ENCODE results near the gene PKNOX2. TPM values are rescaled to one million over a fixed set of nuclear protein-coding genes. Genes with fewer than 3 reads are reported as not detected.

PKNOX2 gene
- total RNA-seq, 2 experiments from 2014 or later = not detected

DNA sequence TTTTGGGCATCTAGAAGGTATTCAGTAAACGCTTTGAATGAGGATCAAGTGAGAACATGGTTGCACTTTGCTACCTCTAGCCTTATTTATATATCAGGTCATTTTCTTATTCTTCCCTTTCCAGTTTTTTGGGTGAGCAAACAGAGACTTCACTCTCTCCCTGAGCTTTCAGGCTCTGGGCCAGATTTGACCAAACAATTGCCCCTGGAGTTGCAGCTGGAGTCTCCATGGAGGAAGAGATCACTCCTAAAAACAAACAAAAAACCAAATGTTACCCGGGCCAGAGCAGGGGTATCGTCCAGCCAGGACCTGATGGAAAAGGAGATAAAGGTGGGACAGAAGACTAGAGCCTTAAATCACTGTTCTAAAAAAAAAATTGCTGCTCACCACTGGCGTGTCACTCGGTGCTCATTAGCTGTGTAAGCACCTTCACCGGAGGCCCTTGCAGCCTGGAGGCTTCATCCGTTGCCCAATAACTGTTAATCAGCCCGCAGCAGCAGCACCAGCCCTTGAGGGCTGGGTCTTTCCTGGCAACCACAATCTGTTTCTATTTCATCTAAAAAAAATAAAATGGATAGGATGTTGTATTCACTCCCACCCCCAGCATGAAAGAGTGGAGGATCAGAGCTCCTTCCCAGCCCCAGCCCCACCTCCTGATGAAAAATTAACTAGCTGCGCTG lies 125.0 kb downstream of the PKNOX2 start:
- no TSS peak for BruUV-seq (replicated peaks)
- Histone ChIP-seq H3K4me3 (ENCODE audit: low read depth, low read length, poor library complexity, severe bottlenecking) (no peak overlapping the region), H4K20me1 (ENCODE audit: insufficient read depth, low read length) (no peaks in the 10 kb centered on the region), H3K27ac (ENCODE audit: low read depth, low read length, poor library complexity, severe bottlenecking) (no peak overlapping the region), H3K36me3 (ENCODE audit: insufficient read depth, low read length) (no peaks in the 10 kb centered on the region), H2AFZ (ENCODE audit: low read length) (no peak overlapping the region), H3K4me2 (ENCODE audit: low read length) (no peak overlapping the region), H3K9me3 (ENCODE audit: low read length) (no peaks in the 10 kb centered on the region), H3K4me1 (ENCODE audit: insufficient read depth, low read length, poor library complexity, severe bottlenecking) (no peaks in the 10 kb centered on the region), H3K9me2 (ENCODE audit: insufficient read depth, low read length) (no peaks in the 10 kb centered on the region), H3K79me2 (ENCODE audit: insufficient read depth, low read depth, low read length) (no peaks in the 10 kb centered on the region)
- TF ChIP-seq, protein P1, sequence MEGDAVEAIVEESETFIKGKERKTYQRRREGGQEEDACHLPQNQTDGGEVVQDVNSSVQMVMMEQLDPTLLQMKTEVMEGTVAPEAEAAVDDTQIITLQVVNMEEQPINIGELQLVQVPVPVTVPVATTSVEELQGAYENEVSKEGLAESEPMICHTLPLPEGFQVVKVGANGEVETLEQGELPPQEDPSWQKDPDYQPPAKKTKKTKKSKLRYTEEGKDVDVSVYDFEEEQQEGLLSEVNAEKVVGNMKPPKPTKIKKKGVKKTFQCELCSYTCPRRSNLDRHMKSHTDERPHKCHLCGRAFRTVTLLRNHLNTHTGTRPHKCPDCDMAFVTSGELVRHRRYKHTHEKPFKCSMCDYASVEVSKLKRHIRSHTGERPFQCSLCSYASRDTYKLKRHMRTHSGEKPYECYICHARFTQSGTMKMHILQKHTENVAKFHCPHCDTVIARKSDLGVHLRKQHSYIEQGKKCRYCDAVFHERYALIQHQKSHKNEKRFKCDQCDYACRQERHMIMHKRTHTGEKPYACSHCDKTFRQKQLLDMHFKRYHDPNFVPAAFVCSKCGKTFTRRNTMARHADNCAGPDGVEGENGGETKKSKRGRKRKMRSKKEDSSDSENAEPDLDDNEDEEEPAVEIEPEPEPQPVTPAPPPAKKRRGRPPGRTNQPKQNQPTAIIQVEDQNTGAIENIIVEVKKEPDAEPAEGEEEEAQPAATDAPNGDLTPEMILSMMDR (conservative IDR thresholded peaks at IDR 0.05; ENCODE audit: low read length) = no peak
- TF ChIP-seq EZH2phosphoT487 (IDR thresholded peaks at IDR 0.05; ENCODE audit: borderline replicate concordance, low read depth, low read length) = no peak
- POLR2A ChIA-PET = no interaction called here
- intact Hi-C loops (cut with micrococcal nuclease; ENCODE audit: unreplicated experiment) = no loop called here
- CTCF ChIA-PET (ENCODE audit: unreplicated experiment) = no interaction called here
- no peak for DNase-seq (ENCODE audit: low spot score)

DNA sequence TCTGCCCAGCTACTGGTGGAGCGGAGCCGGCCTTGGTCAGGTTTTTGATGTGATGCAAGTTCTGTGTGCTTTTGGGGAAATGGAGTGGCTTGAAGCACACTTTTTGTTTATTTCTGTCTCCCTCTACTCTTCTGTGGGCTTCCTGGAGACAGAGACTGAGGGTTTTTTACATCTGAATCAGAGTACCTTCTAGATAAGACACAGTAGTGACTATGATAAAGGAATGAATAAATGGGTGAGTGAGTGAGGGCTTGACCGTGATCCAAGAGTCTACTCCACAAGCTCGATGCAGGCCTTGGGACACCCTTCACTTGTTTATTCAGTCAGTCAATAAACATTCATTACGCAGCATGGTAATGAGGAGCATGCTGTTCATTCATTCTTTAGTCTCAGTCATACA lies 125.7 kb downstream of the PKNOX2 start:
- H2AFZ ChIP-seq (ENCODE audit: low read length) = no peak overlapping the region
- intact Hi-C loops (cut with micrococcal nuclease; ENCODE audit: unreplicated experiment) = no loop called here
- ChIA-PET CTCF (ENCODE audit: unreplicated experiment) (no interaction called here), POLR2A (interaction anchor here (1.1 kb wide), 1 partner anchor 13 kb away, joined by 3 read pairs; no protein-coding TSS in a partner anchor)
- H3K9me3 ChIP-seq (ENCODE audit: low read length) = no peaks in the 10 kb centered on the region
- H3K79me2 ChIP-seq (ENCODE audit: insufficient read depth, low read depth, low read length) = no peaks in the 10 kb centered on the region
- no TSS peak for BruUV-seq (replicated peaks)
- H3K9me2 ChIP-seq (ENCODE audit: insufficient read depth, low read length) = no peaks in the 10 kb centered on the region
- H4K20me1 ChIP-seq (ENCODE audit: insufficient read depth, low read length) = no peaks in the 10 kb centered on the region
- no peak overlapping the region for H3K27ac ChIP-seq (ENCODE audit: low read depth, low read length, poor library complexity, severe bottlenecking)
- DNase-seq (ENCODE audit: low spot score) = no peak
- no peaks in the 10 kb centered on the region for H3K4me1 ChIP-seq (ENCODE audit: insufficient read depth, low read length, poor library complexity, severe bottlenecking)
- no peak for TF ChIP-seq EZH2phosphoT487 (IDR thresholded peaks at IDR 0.05; ENCODE audit: borderline replicate concordance, low read depth, low read length)
- TF ChIP-seq, protein P1 (conservative IDR thresholded peaks at IDR 0.05; ENCODE audit: low read length) = no peak
- no peak overlapping the region for H3K4me2 ChIP-seq (ENCODE audit: low read length)
- no peaks in the 10 kb centered on the region for H3K36me3 ChIP-seq (ENCODE audit: insufficient read depth, low read length)
- H3K4me3 ChIP-seq (ENCODE audit: low read depth, low read length, poor library complexity, severe bottlenecking) = no peak overlapping the region

DNA sequence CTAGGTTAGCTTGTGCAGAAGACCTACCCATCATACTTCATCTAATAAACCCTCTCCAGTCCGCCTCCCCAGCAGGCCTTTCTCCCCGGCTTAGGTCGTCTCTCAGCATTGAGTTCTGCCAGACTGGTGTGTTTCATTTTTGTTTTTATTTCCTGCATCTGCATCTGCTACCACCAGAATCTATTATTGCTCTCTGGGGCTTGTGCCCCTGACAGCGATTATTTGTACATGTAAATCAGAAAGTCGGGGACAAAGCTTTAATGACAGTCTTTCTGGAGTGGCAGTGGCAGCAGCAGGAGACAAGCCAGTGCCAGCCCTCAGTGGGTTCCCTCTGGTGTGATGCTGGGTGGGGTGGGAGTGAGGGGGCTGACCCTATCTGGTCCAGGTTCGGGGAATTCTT lies 127.5 kb downstream of the PKNOX2 start:
- Histone ChIP-seq H3K4me3 (ENCODE audit: low read depth, low read length, poor library complexity, severe bottlenecking) (no peak overlapping the region), H3K4me1 (ENCODE audit: insufficient read depth, low read length, poor library complexity, severe bottlenecking) (no peaks in the 10 kb centered on the region), H4K20me1 (ENCODE audit: insufficient read depth, low read length) (no peaks in the 10 kb centered on the region), H3K4me2 (ENCODE audit: low read length) (no peak overlapping the region), H3K36me3 (ENCODE audit: insufficient read depth, low read length) (no peaks in the 10 kb centered on the region), H3K9me3 (ENCODE audit: low read length) (no peaks in the 10 kb centered on the region), H2AFZ (ENCODE audit: low read length) (no peak overlapping the region), H3K9me2 (ENCODE audit: insufficient read depth, low read length) (no peaks in the 10 kb centered on the region), H3K79me2 (ENCODE audit: insufficient read depth, low read depth, low read length) (no peaks in the 10 kb centered on the region), H3K27ac (ENCODE audit: low read depth, low read length, poor library complexity, severe bottlenecking) (no peak overlapping the region)
- BruUV-seq (replicated peaks) = no TSS peak
- intact Hi-C loops (cut with micrococcal nuclease; ENCODE audit: unreplicated experiment) = no loop called here
- TF ChIP-seq, protein P1 (conservative IDR thresholded peaks at IDR 0.05; ENCODE audit: low read length) = no peak
- TF ChIP-seq EZH2phosphoT487 (IDR thresholded peaks at IDR 0.05; ENCODE audit: borderline replicate concordance, low read depth, low read length) = no peak
- CTCF ChIA-PET (ENCODE audit: unreplicated experiment) = no interaction called here
- DNase-seq (ENCODE audit: low spot score) = no peak
- POLR2A ChIA-PET = no interaction called here

Data from OCI-LY7 (cell line).